Calu3 (cell line): ENCODE measurements around the gene NTM. TPM values are rescaled to one million over a fixed set of nuclear protein-coding genes. Genes with fewer than 3 reads are reported as not detected.

Experiments used
- BruUV-seq: library from RNA; stranded (reverse); fragments of 400-500 nt; replicated peaks from 2 replicates; lab custom pipeline; 2021; lab: Mats Ljungman, UMichigan
- CTCF ChIA-PET: fragments of 300-600 bp; sonication (Branson Sonifier 250); formaldehyde crosslinking; loops from one replicate; lab custom pipeline; 2022; ENCODE audit warnings: antibody characterized with exemption; lab: Charles Lee
- DNase-seq: peaks from one replicate; pipeline ENCODE4 v3.0.0; 2022
- H3K27ac Mint-ChIP-seq: one replicate; pipeline ENCODE4 v1.8.0; 2022; ENCODE audit warnings: mixed read lengths; ENCODE audit not compliant: unreplicated experiment
- H3K27me3 Mint-ChIP-seq: one replicate; pipeline ENCODE4 v1.8.0; 2022; ENCODE audit warnings: mixed read lengths; ENCODE audit not compliant: unreplicated experiment
- H3K36me3 Mint-ChIP-seq: one replicate; pipeline ENCODE4 v1.8.0; 2022; ENCODE audit warnings: mild to moderate bottlenecking, moderate library complexity, mixed read lengths; ENCODE audit not compliant: insufficient read depth, unreplicated experiment
- H3K4me1 Mint-ChIP-seq: one replicate; pipeline ENCODE4 v1.8.0; 2022; ENCODE audit warnings: mild to moderate bottlenecking, low read depth, mixed read lengths; ENCODE audit not compliant: unreplicated experiment
- H3K4me3 Mint-ChIP-seq: one replicate; pipeline ENCODE4 v1.8.0; 2022; ENCODE audit warnings: mild to moderate bottlenecking, low read depth, moderate library complexity, mixed read lengths; ENCODE audit not compliant: unreplicated experiment
- H3K9me3 Mint-ChIP-seq: one replicate; pipeline ENCODE4 v1.8.0; 2022; ENCODE audit warnings: low read depth, mixed read lengths; ENCODE audit not compliant: unreplicated experiment
- intact Hi-C: fragments of 100-400 bp; cut with micrococcal nuclease; formaldehyde crosslinking; loops from one replicate; pipeline ENCODE4 v1.10.0; 2022; ENCODE audit not compliant: unreplicated experiment
- total RNA-seq: library from RNA; stranded (reverse); gene quantifications from 2 replicates; pipeline ENCODE4 v1.2.3, GENCODE V29; 2022
- TF ChIP-seq, protein P1 (sequence below): fragments of 200-600 bp; IDR thresholded peaks from one replicate; pipeline ENCODE4 v1.8.0; 2022; ENCODE audit warnings: antibody characterized with exemption; ENCODE audit not compliant: unreplicated experiment

Gene NTM
- total RNA-seq, 1 experiment from 2014 or later = not detected

DNA sequence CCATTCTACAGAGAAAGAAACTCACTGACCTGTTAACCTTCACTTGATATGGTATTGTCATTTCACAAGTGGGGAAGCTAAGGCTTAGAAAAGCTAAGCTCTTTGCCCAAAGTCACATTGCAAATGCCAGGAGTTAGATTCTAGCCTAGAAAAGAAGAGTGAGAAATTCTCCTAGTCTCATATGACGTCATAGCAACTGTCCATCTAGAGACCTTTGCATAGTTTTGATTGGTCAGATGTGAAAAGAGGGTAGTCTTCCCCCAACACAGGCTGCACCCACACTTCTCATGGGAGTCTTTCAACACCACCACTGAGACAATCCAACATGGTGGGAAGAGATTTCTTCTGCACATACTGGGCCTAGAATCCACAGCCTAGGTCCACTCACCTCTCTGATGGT is 197.9 kb downstream of the NTM start:
- TF ChIP-seq, protein P1, sequence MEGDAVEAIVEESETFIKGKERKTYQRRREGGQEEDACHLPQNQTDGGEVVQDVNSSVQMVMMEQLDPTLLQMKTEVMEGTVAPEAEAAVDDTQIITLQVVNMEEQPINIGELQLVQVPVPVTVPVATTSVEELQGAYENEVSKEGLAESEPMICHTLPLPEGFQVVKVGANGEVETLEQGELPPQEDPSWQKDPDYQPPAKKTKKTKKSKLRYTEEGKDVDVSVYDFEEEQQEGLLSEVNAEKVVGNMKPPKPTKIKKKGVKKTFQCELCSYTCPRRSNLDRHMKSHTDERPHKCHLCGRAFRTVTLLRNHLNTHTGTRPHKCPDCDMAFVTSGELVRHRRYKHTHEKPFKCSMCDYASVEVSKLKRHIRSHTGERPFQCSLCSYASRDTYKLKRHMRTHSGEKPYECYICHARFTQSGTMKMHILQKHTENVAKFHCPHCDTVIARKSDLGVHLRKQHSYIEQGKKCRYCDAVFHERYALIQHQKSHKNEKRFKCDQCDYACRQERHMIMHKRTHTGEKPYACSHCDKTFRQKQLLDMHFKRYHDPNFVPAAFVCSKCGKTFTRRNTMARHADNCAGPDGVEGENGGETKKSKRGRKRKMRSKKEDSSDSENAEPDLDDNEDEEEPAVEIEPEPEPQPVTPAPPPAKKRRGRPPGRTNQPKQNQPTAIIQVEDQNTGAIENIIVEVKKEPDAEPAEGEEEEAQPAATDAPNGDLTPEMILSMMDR = no peak
- H3K4me3 Mint-ChIP-seq = no peak overlapping the region
- CTCF ChIA-PET = no interaction called here
- no TSS peak for BruUV-seq
- no peak for DNase-seq
- no peaks in the 10 kb centered on the region for H3K27me3 Mint-ChIP-seq
- H3K9me3 Mint-ChIP-seq = peaks cover 9% of the 10 kb centered on the region
- no peak overlapping the region for H3K27ac Mint-ChIP-seq
- intact Hi-C loops = no loop called here
- H3K36me3 Mint-ChIP-seq = no peaks in the 10 kb centered on the region
- H3K4me1 Mint-ChIP-seq = no peaks in the 10 kb centered on the region

DNA sequence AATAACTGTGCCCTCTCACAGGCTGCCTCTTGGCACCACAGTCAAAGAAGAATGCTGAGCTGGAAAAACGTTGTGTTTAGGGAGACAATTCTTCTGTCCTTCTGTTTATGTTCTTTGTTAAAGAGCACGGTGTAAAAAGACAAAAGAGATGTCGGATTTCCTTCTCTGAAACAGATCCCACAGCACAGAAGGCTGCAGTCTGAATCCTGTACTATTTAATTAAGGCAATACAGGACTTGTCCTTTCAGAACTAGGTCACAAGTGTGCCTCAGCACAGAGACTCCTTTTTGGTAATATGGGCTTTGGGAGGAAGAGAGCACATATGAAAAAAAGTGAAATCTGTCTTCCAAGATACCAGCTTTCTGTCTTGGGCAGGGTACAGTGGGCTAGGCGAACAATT is 201.2 kb downstream of the NTM start:
- peaks cover 3% of the 10 kb centered on the region for H3K9me3 Mint-ChIP-seq
- TF ChIP-seq, protein P1 = no peak

DNA sequence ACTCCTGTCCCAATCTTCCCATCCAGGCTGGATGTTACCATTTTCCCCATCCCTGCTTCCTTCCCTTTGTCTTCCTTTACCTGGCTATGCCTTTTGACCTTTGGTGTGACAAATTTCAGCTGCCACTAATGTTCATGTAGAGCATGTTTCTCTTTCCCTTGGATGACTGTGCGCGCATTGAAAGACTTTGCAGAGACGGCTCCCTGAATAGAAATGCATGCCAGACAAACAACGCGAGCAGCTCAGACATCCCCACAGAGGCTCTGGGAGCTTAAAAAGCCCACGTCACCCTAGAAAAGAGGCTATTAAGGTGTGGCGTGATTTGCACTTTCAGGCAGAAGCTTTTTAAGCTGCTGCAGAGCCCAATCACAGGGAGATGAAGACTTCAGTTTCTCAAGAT is 202.0 kb downstream of the NTM start:
- CTCF ChIA-PET = no interaction called here
- H3K27me3 Mint-ChIP-seq = no peaks in the 10 kb centered on the region
- peaks cover 3% of the 10 kb centered on the region for H3K9me3 Mint-ChIP-seq
- no peak overlapping the region for H3K27ac Mint-ChIP-seq
- no peaks in the 10 kb centered on the region for H3K4me1 Mint-ChIP-seq
- DNase-seq = no peak
- intact Hi-C loops = no loop called here
- no peaks in the 10 kb centered on the region for H3K36me3 Mint-ChIP-seq
- TF ChIP-seq, protein P1 = no peak
- no peak overlapping the region for H3K4me3 Mint-ChIP-seq
- no TSS peak for BruUV-seq

More for the DNA sequence above, 201.2 kb downstream of the NTM start:
- no TSS peak for BruUV-seq
- H3K27ac Mint-ChIP-seq = no peak overlapping the region
- H3K36me3 Mint-ChIP-seq = no peaks in the 10 kb centered on the region
- H3K27me3 Mint-ChIP-seq = no peaks in the 10 kb centered on the region
- no peak for DNase-seq
- H3K4me3 Mint-ChIP-seq = no peak overlapping the region
- intact Hi-C loops = no loop called here
- CTCF ChIA-PET = no interaction called here
- H3K4me1 Mint-ChIP-seq = no peaks in the 10 kb centered on the region

DNA sequence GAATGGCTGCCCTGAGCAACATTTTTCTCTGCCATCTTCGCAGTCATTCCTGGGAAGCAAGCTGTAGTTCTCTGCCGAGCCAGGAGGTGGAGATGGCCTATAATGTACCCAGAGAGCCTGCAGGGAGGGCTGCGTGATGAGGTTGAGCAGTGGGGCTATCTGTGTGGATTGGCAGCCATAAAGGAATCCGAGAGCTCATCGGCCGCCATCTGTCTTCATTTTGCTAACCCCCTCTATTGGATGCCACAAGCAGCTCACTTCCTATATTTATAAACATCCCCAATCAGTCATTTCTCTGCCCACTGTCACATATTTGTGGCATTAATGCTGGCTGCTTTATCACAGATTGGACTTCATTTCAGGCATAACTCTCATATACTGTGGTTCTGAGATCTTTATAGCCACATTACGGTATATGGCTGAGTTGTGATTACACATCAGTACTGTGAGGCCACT is 209.5 kb downstream of the NTM start:
- Mint-ChIP-seq H3K27me3 (no peaks in the 10 kb centered on the region), H3K9me3 (peaks cover 6% of the 10 kb centered on the region), H3K4me1 (no peaks in the 10 kb centered on the region), H3K27ac (no peak overlapping the region), H3K36me3 (no peaks in the 10 kb centered on the region), H3K4me3 (no peak overlapping the region)
- CTCF ChIA-PET = no interaction called here
- BruUV-seq = no TSS peak
- DNase-seq = no peak
- TF ChIP-seq, protein P1 = no peak
- intact Hi-C loops = no loop called here
